H1 (cell line): Measurements from ENCODE around the gene FAR2. TPM values are rescaled to one million over a fixed set of nuclear protein-coding genes. Genes with fewer than 3 reads are reported as not detected.

Experiments
- CHD7 ChIP-seq: fragments of 300-600 bp; sonication (generic); IDR thresholded peaks from 2 replicates; pipeline ENCODE4 v1.7.1; 2012; ENCODE audit warnings: low read length, moderate library complexity, mild to moderate bottlenecking, inconsistent platforms; ENCODE audit not compliant: insufficient replicate concordance
- EGR1 ChIP-seq: IDR thresholded peaks from 2 replicates; pipeline ENCODE4 v1.6.1; 2011; ENCODE audit warnings: low read depth, low read length, borderline replicate concordance
- polyA plus RNA-seq, 7 experiments: library from polyadenylated mRNA; depleted of rRNA in 3 of 7; stranded (reverse) in 5 of 7; unstranded in 2 of 7; fragments of >200 nt in 5 of 7; fragments of 200-250 nt in 2 of 7; gene quantifications; 1 replicate in 5 of 7; 2 replicates in 1 of 7; 4 replicates in 1 of 7; pipeline versions ENCODE4 v1.2.1 to v1.2.3, GENCODE V29; 2011 to 2013; ENCODE audit warnings: missing spikeins in 2 of 7, mixed read lengths in 2 of 7
- total RNA-seq: library from RNA; stranded (reverse); fragmentation: NEBNext Ultra II Directional; extraction: Animal tissue kit (Norgen Biotek cat#: 25700); gene quantifications from 2 replicates; pipeline ENCODE4 v1.2.1, GENCODE V29; 2021

Gene FAR2
- total and polyA plus RNA-seq, 2 of the 8 experiments (the other 6 are each of a cell fraction or from before 2014, with no cell fraction given): 24.0 to 24.1 TPM

GRCh38 chr12:29238822-29239291, 89.8 kb downstream of the FAR2 start (continued):
- no peak for TF ChIP-seq CHD7
- TF ChIP-seq EGR1: no peak
